ENCODE results near the gene ARHGEF1.

DNA sequence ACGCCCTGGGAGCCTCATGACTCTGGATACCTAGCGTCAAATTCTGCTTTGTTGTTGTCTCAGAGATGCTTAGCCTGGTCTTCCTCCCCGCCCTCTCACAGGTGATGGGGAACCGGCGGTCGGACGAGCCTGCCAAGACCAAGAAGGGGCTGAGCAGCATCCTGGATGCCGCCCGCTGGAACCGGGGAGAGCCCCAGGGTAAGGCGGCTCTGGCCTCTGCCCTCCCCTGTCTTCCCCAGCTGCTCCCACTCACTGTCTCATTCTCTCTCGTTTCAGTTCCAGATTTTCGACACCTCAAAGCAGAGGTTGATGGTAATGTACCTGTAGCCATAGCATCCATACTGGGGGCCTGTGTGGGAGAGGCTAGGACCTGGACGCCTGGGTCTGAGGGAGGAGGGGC lies 11.4 kb downstream of the ARHGEF1 start:
- TF ChIP-seq, protein P1, sequence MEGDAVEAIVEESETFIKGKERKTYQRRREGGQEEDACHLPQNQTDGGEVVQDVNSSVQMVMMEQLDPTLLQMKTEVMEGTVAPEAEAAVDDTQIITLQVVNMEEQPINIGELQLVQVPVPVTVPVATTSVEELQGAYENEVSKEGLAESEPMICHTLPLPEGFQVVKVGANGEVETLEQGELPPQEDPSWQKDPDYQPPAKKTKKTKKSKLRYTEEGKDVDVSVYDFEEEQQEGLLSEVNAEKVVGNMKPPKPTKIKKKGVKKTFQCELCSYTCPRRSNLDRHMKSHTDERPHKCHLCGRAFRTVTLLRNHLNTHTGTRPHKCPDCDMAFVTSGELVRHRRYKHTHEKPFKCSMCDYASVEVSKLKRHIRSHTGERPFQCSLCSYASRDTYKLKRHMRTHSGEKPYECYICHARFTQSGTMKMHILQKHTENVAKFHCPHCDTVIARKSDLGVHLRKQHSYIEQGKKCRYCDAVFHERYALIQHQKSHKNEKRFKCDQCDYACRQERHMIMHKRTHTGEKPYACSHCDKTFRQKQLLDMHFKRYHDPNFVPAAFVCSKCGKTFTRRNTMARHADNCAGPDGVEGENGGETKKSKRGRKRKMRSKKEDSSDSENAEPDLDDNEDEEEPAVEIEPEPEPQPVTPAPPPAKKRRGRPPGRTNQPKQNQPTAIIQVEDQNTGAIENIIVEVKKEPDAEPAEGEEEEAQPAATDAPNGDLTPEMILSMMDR (IDR thresholded peaks at IDR 0.05 in 4 of 5, conservative IDR thresholded peaks at IDR 0.05 in 1 of 5), result no peak
- TF ChIP-seq POLR2A (IDR thresholded peaks at IDR 0.05), result no peak
